Stromal cell of bone marrow (primary cell): Measurements from ENCODE around the gene CDYL.

Source experiments
- DNase-seq: peaks from one replicate; pipeline ENCODE4 v3.0.0-alpha.2; 2012; ENCODE audit warnings: low read depth

CDYL gene

GRCh38 chr6:4883298-4883697, 107.1 kb downstream of the CDYL start:
- no peak for DNase-seq

- no peak for DNase-seq
Observed at GRCh38 chr6:4884646-4885340, 108.6 kb downstream of the CDYL start.

GRCh38 chr6:4885341-4885933, 109.2 kb downstream of the CDYL start:
- no peak for DNase-seq

GRCh38 chr6:4888841-4889240, 112.6 kb downstream of the CDYL start:
- no peak for DNase-seq

- DNase-seq, result no peak
Observed at GRCh38 chr6:4889701-4890100, 113.5 kb downstream of the CDYL start.

- no peak for DNase-seq
Observed at GRCh38 chr6:4890191-4890590, 114.0 kb downstream of the CDYL start.

- no peak for DNase-seq
Observed at GRCh38 chr6:4890627-4891026, 114.4 kb downstream of the CDYL start.

- DNase-seq, result no peak
Observed at GRCh38 chr6:4891141-4891540, 114.9 kb downstream of the CDYL start.

GRCh38 chr6:4892785-4893485, 116.7 kb downstream of the CDYL start:
- DNase-seq, result no peak

GRCh38 chr6:4894049-4894448, 117.8 kb downstream of the CDYL start:
- no peak for DNase-seq

- no peak for DNase-seq
Observed at GRCh38 chr6:4895971-4896370, 119.8 kb downstream of the CDYL start.

- DNase-seq, result no peak
Observed at GRCh38 chr6:4896401-4896800, 120.2 kb downstream of the CDYL start.

- no peak for DNase-seq
Observed at GRCh38 chr6:4899249-4900034, 123.2 kb downstream of the CDYL start.

- no peak for DNase-seq
Observed at GRCh38 chr6:4901386-4902061, 125.3 kb downstream of the CDYL start.

- no peak for DNase-seq
Observed at GRCh38 chr6:4902363-4902762, 126.2 kb downstream of the CDYL start.

- no peak for DNase-seq
Observed at GRCh38 chr6:4903121-4903520, 126.9 kb downstream of the CDYL start.

GRCh38 chr6:4903751-4904370, 127.7 kb downstream of the CDYL start:
- DNase-seq, result no peak

- DNase-seq, result no peak
Observed at GRCh38 chr6:4904461-4905025, 128.3 kb downstream of the CDYL start.

GRCh38 chr6:4905826-4906225, 129.6 kb downstream of the CDYL start:
- DNase-seq, result no peak

GRCh38 chr6:4906293-4907276, 130.4 kb downstream of the CDYL start:
- DNase-seq, result no peak
